DOHH2 (cell line): Measurements from ENCODE around the gene ISLR.

Experiments used
- EZH2phosphoT487 ChIP-seq: fragments of 200-600 bp; sonication (generic); IDR thresholded peaks from 2 replicates; pipeline ENCODE4 v1.6.1; 2017; ENCODE audit warnings: borderline replicate concordance, mild to moderate bottlenecking, antibody characterized with exemption, low read length, moderate library complexity, mixed read lengths
- TF ChIP-seq, protein P1 (sequence below): fragments of 200-600 bp; sonication (generic); IDR thresholded peaks from one replicate; pipeline ENCODE4 v1.5.1; 2014; ENCODE audit warnings: antibody characterized with exemption, mild to moderate bottlenecking, low read depth, low read length; ENCODE audit not compliant: poor library complexity, severe bottlenecking

DNA sequence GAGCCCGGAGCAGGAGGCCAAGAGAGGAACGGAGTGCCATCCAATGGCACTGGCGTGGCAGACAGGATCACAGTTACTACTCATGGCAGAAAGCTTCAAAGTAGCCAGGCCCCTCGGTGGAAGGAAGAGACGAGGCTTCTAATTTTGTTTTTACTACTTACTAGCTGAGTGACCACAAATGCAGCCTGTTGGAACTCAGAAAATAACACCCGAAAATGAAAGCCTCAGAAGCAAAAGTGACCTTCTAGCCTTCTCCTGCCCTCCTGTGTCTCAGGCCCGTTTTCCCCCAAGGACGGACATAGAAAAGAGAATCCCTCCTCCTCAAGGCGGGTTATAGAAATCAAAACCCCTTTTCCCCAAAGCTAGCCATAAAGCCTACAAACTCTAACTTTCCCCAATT is 39.0 kb downstream of the ISLR start:
- TF ChIP-seq, protein P1, sequence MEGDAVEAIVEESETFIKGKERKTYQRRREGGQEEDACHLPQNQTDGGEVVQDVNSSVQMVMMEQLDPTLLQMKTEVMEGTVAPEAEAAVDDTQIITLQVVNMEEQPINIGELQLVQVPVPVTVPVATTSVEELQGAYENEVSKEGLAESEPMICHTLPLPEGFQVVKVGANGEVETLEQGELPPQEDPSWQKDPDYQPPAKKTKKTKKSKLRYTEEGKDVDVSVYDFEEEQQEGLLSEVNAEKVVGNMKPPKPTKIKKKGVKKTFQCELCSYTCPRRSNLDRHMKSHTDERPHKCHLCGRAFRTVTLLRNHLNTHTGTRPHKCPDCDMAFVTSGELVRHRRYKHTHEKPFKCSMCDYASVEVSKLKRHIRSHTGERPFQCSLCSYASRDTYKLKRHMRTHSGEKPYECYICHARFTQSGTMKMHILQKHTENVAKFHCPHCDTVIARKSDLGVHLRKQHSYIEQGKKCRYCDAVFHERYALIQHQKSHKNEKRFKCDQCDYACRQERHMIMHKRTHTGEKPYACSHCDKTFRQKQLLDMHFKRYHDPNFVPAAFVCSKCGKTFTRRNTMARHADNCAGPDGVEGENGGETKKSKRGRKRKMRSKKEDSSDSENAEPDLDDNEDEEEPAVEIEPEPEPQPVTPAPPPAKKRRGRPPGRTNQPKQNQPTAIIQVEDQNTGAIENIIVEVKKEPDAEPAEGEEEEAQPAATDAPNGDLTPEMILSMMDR, result no peak
- TF ChIP-seq EZH2phosphoT487, result no peak
